Measurements from ENCODE around the gene PCK2. TPM values are rescaled to one million over a fixed set of nuclear protein-coding genes. Genes with fewer than 3 reads are reported as not detected.
A peak's percentile ranks its signal among the peaks of the same experiment; 100 is the strongest.

Gene PCK2
- total and polyA plus RNA-seq, 2 of the 13 experiments (the other 11 are each of a cell fraction or from before 2014, with no cell fraction given), result 129 to 272 TPM

GRCh38 chr14:24113801-24114531 lies 19.9 kb downstream of the PCK2 start (continued):
- TF ChIP-seq RXRB (CRISPR knock-in tag; IDR thresholded peaks at IDR 0.05; ENCODE audit: borderline replicate concordance) (peak; percentile 100), YY1 (IDR thresholded peaks at IDR 0.05; ENCODE audit: insufficient read depth, insufficient replicate concordance, low read depth, low read length) (peak; percentile 76), DZIP1 (CRISPR knock-in tag; IDR thresholded peaks at IDR 0.05) (peak; percentile 82; the same call in 1 of the 2 replicates), ZNF331 (CRISPR knock-in tag; IDR thresholded peaks at IDR 0.05) (peak; percentile 98), PHF21A (CRISPR knock-in tag; IDR thresholded peaks at IDR 0.05) (no peak), ZNF33A (CRISPR knock-in tag; IDR thresholded peaks at IDR 0.05; ENCODE audit: borderline replicate concordance) (no peak), NAIF1 (CRISPR knock-in tag; IDR thresholded peaks at IDR 0.05; ENCODE audit: borderline replicate concordance) (no peak), MAF1 (CRISPR knock-in tag; IDR thresholded peaks at IDR 0.05; ENCODE audit: borderline replicate concordance) (peak; percentile 68; the same call in 1 of the 2 replicates), ZNF326 (CRISPR knock-in tag; IDR thresholded peaks at IDR 0.05; ENCODE audit: borderline replicate concordance) (0 out of 2 replicates have a peak, but pooled peaks have one; percentile 12), U2AF2 (IDR thresholded peaks at IDR 0.05; ENCODE audit: low read depth, low read length) (no peak; the same call in 1 of the 2 replicates), ZNF101 (CRISPR knock-in tag; IDR thresholded peaks at IDR 0.05; ENCODE audit: borderline replicate concordance, low read depth) (0 out of 2 replicates have a peak, but pooled peaks have one; percentile 96), ZNF747 (CRISPR knock-in tag; IDR thresholded peaks at IDR 0.05; ENCODE audit: borderline replicate concordance) (peak; percentile 99), ZNF543 (CRISPR knock-in tag; IDR thresholded peaks at IDR 0.05) (peak; percentile 99), ZNF574 (CRISPR knock-in tag; IDR thresholded peaks at IDR 0.05) (peak; percentile 96), THAP11 (CRISPR knock-in tag; IDR thresholded peaks at IDR 0.05) (peak; percentile 89), ZFP36L2 (CRISPR knock-in tag; IDR thresholded peaks at IDR 0.05) (peak; percentile 95), ZNF354B (CRISPR knock-in tag; IDR thresholded peaks at IDR 0.05) (peak; percentile 88; the same call in 1 of the 2 replicates), ZNF484 (CRISPR knock-in tag; IDR thresholded peaks at IDR 0.05; ENCODE audit: borderline replicate concordance, low read depth) (no peak), CREB1 (IDR thresholded peaks at IDR 0.05) (peak; percentile 66), CREB1 (CRISPR knock-in tag; IDR thresholded peaks at IDR 0.05) (no peak), FOXP1 (IDR thresholded peaks at IDR 0.05) (peak; percentile 67; the same call in 1 of the 2 replicates), FOXP1 (CRISPR knock-in tag; IDR thresholded peaks at IDR 0.05) (peak; percentile 95), REL (CRISPR knock-in tag; conservative IDR thresholded peaks at IDR 0.05) (no peak)
- TF ChIP-seq, protein P1, sequence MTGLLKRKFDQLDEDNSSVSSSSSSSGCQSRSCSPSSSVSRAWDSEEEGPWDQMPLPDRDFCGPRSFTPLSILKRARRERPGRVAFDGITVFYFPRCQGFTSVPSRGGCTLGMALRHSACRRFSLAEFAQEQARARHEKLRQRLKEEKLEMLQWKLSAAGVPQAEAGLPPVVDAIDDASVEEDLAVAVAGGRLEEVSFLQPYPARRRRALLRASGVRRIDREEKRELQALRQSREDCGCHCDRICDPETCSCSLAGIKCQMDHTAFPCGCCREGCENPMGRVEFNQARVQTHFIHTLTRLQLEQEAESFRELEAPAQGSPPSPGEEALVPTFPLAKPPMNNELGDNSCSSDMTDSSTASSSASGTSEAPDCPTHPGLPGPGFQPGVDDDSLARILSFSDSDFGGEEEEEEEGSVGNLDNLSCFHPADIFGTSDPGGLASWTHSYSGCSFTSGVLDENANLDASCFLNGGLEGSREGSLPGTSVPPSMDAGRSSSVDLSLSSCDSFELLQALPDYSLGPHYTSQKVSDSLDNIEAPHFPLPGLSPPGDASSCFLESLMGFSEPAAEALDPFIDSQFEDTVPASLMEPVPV (CRISPR knock-in tag; IDR thresholded peaks at IDR 0.05), result peak; percentile 99
